Prostate gland (tissue), 2 donors: ENCODE measurements around the gene SRI. TPM values are rescaled to one million over a fixed set of nuclear protein-coding genes. Genes with fewer than 3 reads are reported as not detected.
"Not testable (repeated sequence)": the region's sequence is repeated elsewhere in the genome, so short reads cannot be mapped to it uniquely, and the experiment has no call there.

Experiments used
- DNase-seq: peaks from one replicate; pipeline ENCODE4 v3.0.0-alpha.2; 2019; ENCODE audit warnings: low spot score
- H3K27ac ChIP-seq, 2 donors: fragments of 200-600 bp; sonication (generic); 2 replicates each; pipeline ENCODE4 v1.5.1; 2017 to 2019
- H3K27me3 ChIP-seq: fragments of 200-600 bp; sonication (generic); replicated peaks from 2 replicates; pipeline ENCODE4 v1.5.1; 2019; ENCODE audit not compliant: insufficient read depth
- H3K36me3 ChIP-seq, 2 donors: fragments of 200-600 bp; sonication (generic); 1 replicate in 1 of 2; 2 replicates in 1 of 2; pipeline versions ENCODE4 v1.5.1 to v1.8.1; 2017 to 2019
- H3K4me1 ChIP-seq: fragments of 200-600 bp; sonication (generic); replicated peaks from 2 replicates; pipeline ENCODE4 v1.5.1; 2019
- H3K4me3 ChIP-seq, 2 donors: fragments of 200-600 bp; sonication (generic); 2 replicates each; pipeline ENCODE4 v1.5.1; 2017 to 2019
- H3K9me3 ChIP-seq: fragments of 200-600 bp; sonication (generic); 2 replicates; pipeline ENCODE4 v1.5.1; 2017
- CTCF ChIP-seq, 4 experiments: fragments of 200-600 bp in 2 of 4; fragments of 450-650 bp in 2 of 4; sonication (generic) in 2 of 4; IDR thresholded peaks; 1 replicate in 3 of 4; 2 replicates in 1 of 4; pipeline ENCODE4 v1.5.1; 2016 to 2019; ENCODE audit warnings: antibody characterized with exemption in 4 of 4, mild to moderate bottlenecking in 2 of 4, moderate library complexity in 2 of 4
- POLR2A ChIP-seq: fragments of 450-650 bp; IDR thresholded peaks from one replicate; pipeline ENCODE4 v1.6.1; 2016; ENCODE audit warnings: antibody characterized with exemption, mild to moderate bottlenecking
- POLR2AphosphoS5 ChIP-seq: sonication (generic); formaldehyde crosslinking; IDR thresholded peaks from one replicate; pipeline ENCODE4 v1.6.1; 2017; ENCODE audit warnings: antibody characterized with exemption
- WGBS: methylation state at CpG from one replicate; pipeline ENCODE4 v1.1.5; 2018; 5-methylcytosine and 5-hydroxymethylcytosine counted together
- intact Hi-C: fragments of 100-400 bp; cut with DNase I; formaldehyde crosslinking; loops from one replicate; pipeline ENCODE4 v1.14.2; 2022
- total RNA-seq, 2 donors: library from RNA; depleted of rRNA; stranded (reverse); fragments of >200 nt; gene quantifications; one replicate each; pipeline ENCODE4 v1.1.0, GENCODE V29; 2016

The SRI gene
- total RNA-seq, 2 donors from 2014 or later, result 61.9 to 78.8 TPM

- H3K4me1 ChIP-seq, result no peaks in the 10 kb centered on the region
- no peak overlapping the region for H3K27ac ChIP-seq
- no peaks in the 10 kb centered on the region for H3K9me3 ChIP-seq
- no peak for DNase-seq
- no peak overlapping the region for H3K4me3 ChIP-seq
- TF ChIP-seq POLR2AphosphoS5, result no peak
- TF ChIP-seq CTCF (IDR thresholded peaks at IDR 0.05), result no peak
- no peak for TF ChIP-seq POLR2A
- no peaks in the 10 kb centered on the region for H3K27me3 ChIP-seq
- H3K36me3 ChIP-seq, result no peaks in the 10 kb centered on the region
- WGBS, result 98% methylated on average over 4 of the region's 4 CpGs
- intact Hi-C loops, result no loop called here
Observed at GRCh38 chr7:88172842-88173241, 47.0 kb downstream of the SRI start.

GRCh38 chr7:88169717-88170320 lies 50.0 kb downstream of the SRI start:
- H3K27ac ChIP-seq, result no peak overlapping the region
- H3K4me3 ChIP-seq, result no peak overlapping the region
- WGBS, result 7% methylated on average over 1 of the region's 1 CpG
- no peaks in the 10 kb centered on the region for H3K36me3 ChIP-seq
- TF ChIP-seq POLR2AphosphoS5 (no peak), POLR2A (no peak), CTCF (IDR thresholded peaks at IDR 0.05) (peak in 3 of 4 experiments; percentile 38 to 71 (median 56))
- DNase-seq, result no peak
- intact Hi-C loops, result loop anchor here (2.0 kb wide), 1 partner anchor 371 kb away; no protein-coding TSS in a partner anchor
- H3K4me1 ChIP-seq, result no peaks in the 10 kb centered on the region
- H3K9me3 ChIP-seq, result no peaks in the 10 kb centered on the region
- H3K27me3 ChIP-seq, result no peaks in the 10 kb centered on the region

- Histone ChIP-seq H3K4me3 (no peak overlapping the region), H3K4me1 (no peaks in the 10 kb centered on the region), H3K9me3 (no peaks in the 10 kb centered on the region), H3K27me3 (no peaks in the 10 kb centered on the region), H3K36me3 (no peaks in the 10 kb centered on the region), H3K27ac (no peak overlapping the region)
- TF ChIP-seq CTCF (IDR thresholded peaks at IDR 0.05) (no peak), POLR2A (no peak), POLR2AphosphoS5 (no peak)
- WGBS, result 81% methylated on average over 2 of the region's 2 CpGs
- intact Hi-C loops, result loop anchor here (2.0 kb wide), 1 partner anchor 369 kb away; no protein-coding TSS in a partner anchor
- no peak for DNase-seq
Observed at GRCh38 chr7:88167721-88168120, 52.1 kb downstream of the SRI start.

- no peaks in the 10 kb centered on the region for H3K27me3 ChIP-seq
- H3K36me3 ChIP-seq, result no peaks in the 10 kb centered on the region
- no peaks in the 10 kb centered on the region for H3K9me3 ChIP-seq
- H3K4me1 ChIP-seq, result no peaks in the 10 kb centered on the region
- 49% methylated on average over 2 of the region's 2 CpGs for WGBS
- TF ChIP-seq POLR2A, result no peak
- TF ChIP-seq POLR2AphosphoS5, result no peak
- no peak for TF ChIP-seq CTCF (IDR thresholded peaks at IDR 0.05)
- DNase-seq, result no peak
- no peak overlapping the region for H3K27ac ChIP-seq
- H3K4me3 ChIP-seq, result no peak overlapping the region
- intact Hi-C loops, result no loop called here
Observed at GRCh38 chr7:88167223-88167622, 52.6 kb downstream of the SRI start.

GRCh38 chr7:88165697-88166096 lies 54.1 kb downstream of the SRI start:
- Histone ChIP-seq H3K4me3 (no peak overlapping the region), H3K27me3 (no peaks in the 10 kb centered on the region), H3K27ac (no peak overlapping the region), H3K36me3 (no peaks in the 10 kb centered on the region), H3K4me1 (no peaks in the 10 kb centered on the region), H3K9me3 (no peaks in the 10 kb centered on the region)
- intact Hi-C loops, result no loop called here
- no peak for DNase-seq
- TF ChIP-seq CTCF (IDR thresholded peaks at IDR 0.05) (no peak), POLR2AphosphoS5 (no peak), POLR2A (no peak)

- H3K9me3 ChIP-seq, intact Hi-C loops, H3K27me3 ChIP-seq, H3K36me3 ChIP-seq, H3K4me1 ChIP-seq, DNase-seq, H3K4me3 ChIP-seq, H3K27ac ChIP-seq: not testable (repeated sequence)
- WGBS, result 90% methylated on average over 2 of the region's 2 CpGs
Observed at GRCh38 chr7:88159741-88160140, 60.1 kb downstream of the SRI start.
